ENCODE data around the gene COL27A1.

The COL27A1 gene

GRCh38 chr9:114184071-114184470 is 28.7 kb downstream of the COL27A1 start:
- TF ChIP-seq, protein P1, sequence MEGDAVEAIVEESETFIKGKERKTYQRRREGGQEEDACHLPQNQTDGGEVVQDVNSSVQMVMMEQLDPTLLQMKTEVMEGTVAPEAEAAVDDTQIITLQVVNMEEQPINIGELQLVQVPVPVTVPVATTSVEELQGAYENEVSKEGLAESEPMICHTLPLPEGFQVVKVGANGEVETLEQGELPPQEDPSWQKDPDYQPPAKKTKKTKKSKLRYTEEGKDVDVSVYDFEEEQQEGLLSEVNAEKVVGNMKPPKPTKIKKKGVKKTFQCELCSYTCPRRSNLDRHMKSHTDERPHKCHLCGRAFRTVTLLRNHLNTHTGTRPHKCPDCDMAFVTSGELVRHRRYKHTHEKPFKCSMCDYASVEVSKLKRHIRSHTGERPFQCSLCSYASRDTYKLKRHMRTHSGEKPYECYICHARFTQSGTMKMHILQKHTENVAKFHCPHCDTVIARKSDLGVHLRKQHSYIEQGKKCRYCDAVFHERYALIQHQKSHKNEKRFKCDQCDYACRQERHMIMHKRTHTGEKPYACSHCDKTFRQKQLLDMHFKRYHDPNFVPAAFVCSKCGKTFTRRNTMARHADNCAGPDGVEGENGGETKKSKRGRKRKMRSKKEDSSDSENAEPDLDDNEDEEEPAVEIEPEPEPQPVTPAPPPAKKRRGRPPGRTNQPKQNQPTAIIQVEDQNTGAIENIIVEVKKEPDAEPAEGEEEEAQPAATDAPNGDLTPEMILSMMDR (IDR thresholded peaks at IDR 0.05; ENCODE audit: low read depth, low read length) = no peak

DNA sequence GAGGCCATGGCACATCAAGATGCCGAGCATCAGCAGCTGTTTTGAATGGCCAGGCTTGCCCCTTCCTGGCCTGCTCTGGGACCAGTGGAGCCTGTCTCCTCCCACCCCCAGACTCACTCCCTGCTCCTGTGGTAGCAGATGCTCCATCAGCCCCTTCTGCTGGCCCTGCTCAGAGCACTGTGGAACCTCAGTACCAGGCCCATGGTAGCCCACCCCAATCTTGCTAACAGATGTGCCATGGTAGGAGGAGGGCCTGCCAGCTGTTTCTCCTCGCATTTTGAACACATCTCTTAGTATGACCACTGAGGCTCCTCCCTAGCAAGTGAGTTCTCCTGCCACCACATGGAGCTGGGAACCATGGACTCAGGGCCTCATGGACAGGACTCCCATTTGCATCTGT is 29.5 kb downstream of the COL27A1 start:
- no peak for DNase-seq (ENCODE audit: extremely low read depth, low read depth)
- TF ChIP-seq, protein P1 (IDR thresholded peaks at IDR 0.05; ENCODE audit: low read depth, low read length) = no peak

More at GRCh38 chr9:114184071-114184470, 28.7 kb downstream of the COL27A1 start:
- DNase-seq (ENCODE audit: extremely low read depth, low read depth) = no peak

- TF ChIP-seq, protein P1 (IDR thresholded peaks at IDR 0.05; ENCODE audit: low read depth, low read length) = no peak
- DNase-seq (ENCODE audit: extremely low read depth, low read depth) = no peak
Observed at GRCh38 chr9:114185570-114186490, 30.5 kb downstream of the COL27A1 start.

- TF ChIP-seq, protein P1 (IDR thresholded peaks at IDR 0.05; ENCODE audit: low read depth, low read length) = no peak
- no peak for DNase-seq (ENCODE audit: extremely low read depth, low read depth)
Observed at GRCh38 chr9:114186605-114187289, 31.4 kb downstream of the COL27A1 start.

GRCh38 chr9:114187827-114188226 is 32.5 kb downstream of the COL27A1 start:
- TF ChIP-seq, protein P1 (IDR thresholded peaks at IDR 0.05; ENCODE audit: low read depth, low read length) = no peak
- no peak for DNase-seq (ENCODE audit: extremely low read depth, low read depth)

- DNase-seq (ENCODE audit: extremely low read depth, low read depth) = no peak
- TF ChIP-seq, protein P1 (IDR thresholded peaks at IDR 0.05; ENCODE audit: low read depth, low read length) = no peak
Observed at GRCh38 chr9:114189823-114190562, 34.7 kb downstream of the COL27A1 start.

Measured in AG09319 (cell line).